ENCODE results near the gene TTLL10. TPM values are rescaled to one million over a fixed set of nuclear protein-coding genes. Genes with fewer than 3 reads are reported as not detected.

Gene TTLL10
- polyA plus RNA-seq, 1 of the 3 experiments (the other 2 are of a cell fraction) = not detected

DNA sequence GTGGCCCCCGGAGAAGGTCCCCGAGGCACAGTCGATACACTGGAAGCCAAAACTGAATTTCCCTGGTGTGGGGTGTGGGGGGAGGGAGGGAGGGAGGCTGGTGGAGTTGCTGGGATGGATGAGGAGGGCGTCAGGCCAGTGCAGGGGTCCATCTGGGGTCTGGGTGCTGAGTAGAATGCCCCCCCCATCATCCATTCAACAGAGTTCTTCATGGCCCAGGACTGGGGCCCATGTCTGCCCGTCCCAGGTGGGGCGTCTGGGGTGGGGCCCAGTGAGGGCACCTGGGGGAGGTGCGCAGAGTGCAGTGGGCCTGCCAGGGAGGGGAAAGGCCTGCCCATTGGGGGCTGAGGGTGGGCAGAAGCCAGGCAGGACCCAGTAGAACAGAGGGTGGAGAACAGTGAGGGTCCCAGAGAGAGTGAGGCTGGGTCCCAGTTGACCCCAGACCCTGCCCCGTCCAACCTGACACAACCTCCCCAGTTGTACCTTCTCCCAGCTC lies 30.8 kb downstream of the TTLL10 start:
- DNase-seq = peak; percentile 24
- H3K4me1 ChIP-seq (ENCODE audit: control insufficient read depth in 1 of 2, insufficient read depth in 2 of 2, low read depth in 1 of 2, low read length in 1 of 2) = peaks cover 3 to 8% of the 10 kb centered on the region in 2 experiments; a peak in 1 of 4 replicates
- CTCF ChIA-PET = interaction anchor here (3.8 kb wide), 1 partner anchor 82 kb away, joined by 16 read pairs; no protein-coding TSS in a partner anchor
- H3K9ac ChIP-seq = no peak overlapping the region
- H3K79me2 ChIP-seq (ENCODE audit: insufficient read depth) = no peaks in the 10 kb centered on the region
- WGBS (ENCODE audit: low lambda C conversion rate) = 54% methylated on average over 2 of the region's 8 CpGs
- no peak overlapping the region for H2AFZ ChIP-seq (ENCODE audit: low read depth)
- H3K27ac ChIP-seq (ENCODE audit: low read depth in 2 of 2, low read length in 1 of 2) = no peak overlapping the region
- POLR2A ChIA-PET = no interaction called here
- H3K9me2 ChIP-seq = no peaks in the 10 kb centered on the region
- H4K20me1 ChIP-seq (ENCODE audit: insufficient read depth) = no peaks in the 10 kb centered on the region
- H3K27me3 ChIP-seq (ENCODE audit: insufficient read depth) = peaks cover 7% of the 10 kb centered on the region; the same call in 1 of the 2 replicates
- TF ChIP-seq MEF2A (IDR thresholded peaks at IDR 0.05; ENCODE audit: borderline replicate concordance, low read depth) = no peak
- H3K36me3 ChIP-seq (replicated peaks in 1 of 2; ENCODE audit: control insufficient read depth in 1 of 2, insufficient read depth in 2 of 2, low read length in 1 of 2) = no peaks in the 10 kb centered on the region
- no peaks in the 10 kb centered on the region for H3F3A ChIP-seq (replicated peaks; ENCODE audit: insufficient read depth)
- H3K4me2 ChIP-seq = no peak overlapping the region
- no peaks in the 10 kb centered on the region for H3K9me3 ChIP-seq
- no peak overlapping the region for H3K4me3 ChIP-seq (ENCODE audit: low read depth in 2 of 2, low read length in 1 of 2)

DNA sequence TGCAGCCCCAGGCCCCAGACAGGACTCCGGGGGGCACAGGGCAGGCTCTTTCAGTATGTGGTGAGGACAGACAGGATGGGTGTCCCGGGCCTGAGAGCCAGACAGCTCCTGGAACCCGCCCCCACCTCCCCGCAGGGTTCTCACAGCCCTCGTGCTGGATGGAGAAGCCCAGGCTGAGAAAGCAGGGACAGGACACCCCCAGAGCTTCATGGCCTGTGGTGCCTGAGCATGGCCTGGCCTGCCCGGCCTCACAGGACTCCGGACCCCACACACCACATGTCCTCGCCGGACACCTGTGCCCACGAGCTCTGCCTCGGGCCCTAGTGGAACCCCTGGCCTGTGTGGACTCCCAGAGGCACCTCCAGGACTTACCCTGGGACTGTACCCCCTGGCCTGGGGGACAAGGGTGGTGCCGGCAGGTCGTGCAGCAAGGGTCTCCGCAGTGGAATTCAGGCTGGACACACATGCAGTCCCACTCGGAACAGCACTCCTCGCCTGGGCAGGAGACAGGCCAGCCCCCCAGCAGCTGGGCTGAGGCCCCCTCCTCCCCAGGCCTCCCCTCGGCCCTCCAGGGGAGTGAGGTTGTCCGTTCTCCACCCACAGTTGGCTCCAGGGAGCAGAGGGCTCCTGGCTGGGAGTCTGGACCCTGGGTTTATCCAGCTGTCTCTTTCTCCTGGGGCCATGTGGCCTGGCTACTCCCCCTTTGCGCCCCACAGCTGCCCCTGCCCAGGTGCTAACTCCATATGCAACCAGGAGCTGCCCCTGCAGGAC lies 31.5 kb downstream of the TTLL10 start:
- H3K27me3 ChIP-seq (ENCODE audit: insufficient read depth) = peaks cover 7% of the 10 kb centered on the region; the same call in 1 of the 2 replicates
- H2AFZ ChIP-seq (ENCODE audit: low read depth) = no peak overlapping the region
- no peak overlapping the region for H3K27ac ChIP-seq (ENCODE audit: low read depth in 2 of 2, low read length in 1 of 2)
- no peaks in the 10 kb centered on the region for H4K20me1 ChIP-seq (ENCODE audit: insufficient read depth)
- no peak overlapping the region for H3K4me3 ChIP-seq (ENCODE audit: low read depth in 2 of 2, low read length in 1 of 2)
- H3K9ac ChIP-seq = no peak overlapping the region
- no peak overlapping the region for H3K4me2 ChIP-seq
- peak; percentile 49 for DNase-seq
- CTCF ChIA-PET = interaction anchor here (1.0 to 3.8 kb wide), 2 partner anchors 26 to 83 kb away, joined by 3 to 16 read pairs; no protein-coding TSS in a partner anchor
- H3K4me1 ChIP-seq (ENCODE audit: control insufficient read depth in 1 of 2, insufficient read depth in 2 of 2, low read depth in 1 of 2, low read length in 1 of 2) = peaks cover 3 to 8% of the 10 kb centered on the region in 2 experiments; a peak in 1 of 4 replicates
- H3K9me2 ChIP-seq = no peaks in the 10 kb centered on the region
- no peak for TF ChIP-seq GATA2 (CRISPR knock-in tag; IDR thresholded peaks at IDR 0.05)
- TF ChIP-seq, protein P1, sequence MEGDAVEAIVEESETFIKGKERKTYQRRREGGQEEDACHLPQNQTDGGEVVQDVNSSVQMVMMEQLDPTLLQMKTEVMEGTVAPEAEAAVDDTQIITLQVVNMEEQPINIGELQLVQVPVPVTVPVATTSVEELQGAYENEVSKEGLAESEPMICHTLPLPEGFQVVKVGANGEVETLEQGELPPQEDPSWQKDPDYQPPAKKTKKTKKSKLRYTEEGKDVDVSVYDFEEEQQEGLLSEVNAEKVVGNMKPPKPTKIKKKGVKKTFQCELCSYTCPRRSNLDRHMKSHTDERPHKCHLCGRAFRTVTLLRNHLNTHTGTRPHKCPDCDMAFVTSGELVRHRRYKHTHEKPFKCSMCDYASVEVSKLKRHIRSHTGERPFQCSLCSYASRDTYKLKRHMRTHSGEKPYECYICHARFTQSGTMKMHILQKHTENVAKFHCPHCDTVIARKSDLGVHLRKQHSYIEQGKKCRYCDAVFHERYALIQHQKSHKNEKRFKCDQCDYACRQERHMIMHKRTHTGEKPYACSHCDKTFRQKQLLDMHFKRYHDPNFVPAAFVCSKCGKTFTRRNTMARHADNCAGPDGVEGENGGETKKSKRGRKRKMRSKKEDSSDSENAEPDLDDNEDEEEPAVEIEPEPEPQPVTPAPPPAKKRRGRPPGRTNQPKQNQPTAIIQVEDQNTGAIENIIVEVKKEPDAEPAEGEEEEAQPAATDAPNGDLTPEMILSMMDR (IDR thresholded peaks at IDR 0.05) = no peak
- POLR2A ChIA-PET = no interaction called here
- H3K36me3 ChIP-seq (replicated peaks in 1 of 2; ENCODE audit: control insufficient read depth in 1 of 2, insufficient read depth in 2 of 2, low read length in 1 of 2) = no peaks in the 10 kb centered on the region
- H3K9me3 ChIP-seq = no peaks in the 10 kb centered on the region
- no peaks in the 10 kb centered on the region for H3K79me2 ChIP-seq (ENCODE audit: insufficient read depth)
- H3F3A ChIP-seq (replicated peaks; ENCODE audit: insufficient read depth) = no peaks in the 10 kb centered on the region
- WGBS (ENCODE audit: low lambda C conversion rate) = 65% methylated on average over 4 of the region's 19 CpGs

DNA sequence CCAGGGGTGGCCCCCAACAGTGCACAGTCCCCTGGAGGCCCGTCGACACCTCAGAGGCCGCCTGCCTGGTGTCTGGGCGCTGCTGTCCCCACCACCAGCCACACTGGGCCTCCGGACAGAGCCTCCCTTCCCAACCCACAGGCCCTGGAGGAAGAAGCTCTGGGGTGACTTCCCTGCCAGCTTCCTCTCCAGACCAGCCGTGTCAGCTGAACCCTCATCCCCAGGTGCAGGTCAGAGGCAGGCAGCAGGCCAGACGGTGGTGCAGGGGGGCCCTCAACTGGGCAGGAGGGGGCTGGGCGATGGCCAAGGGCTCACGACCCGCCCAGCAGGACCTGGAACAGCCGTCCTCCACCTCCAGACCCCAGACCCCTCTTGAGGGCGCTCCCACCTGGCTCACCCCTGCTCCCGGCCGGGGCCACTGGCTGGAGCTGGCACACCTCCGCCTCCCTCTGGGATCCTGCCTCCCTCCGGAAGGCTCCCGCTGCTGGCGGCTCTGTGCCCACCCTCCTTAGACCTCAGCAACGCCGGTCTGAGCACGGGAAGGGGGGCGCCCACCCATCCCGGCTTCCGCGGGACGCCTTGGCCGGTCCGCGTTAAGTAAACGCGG lies 32.2 kb downstream of the TTLL10 start:
- H3K4me2 ChIP-seq = no peak overlapping the region
- ChIA-PET POLR2A (no interaction called here), CTCF (interaction anchor here (1.0 to 3.8 kb wide), 2 partner anchors 25 to 84 kb away, joined by 3 to 16 read pairs; no protein-coding TSS in a partner anchor)
- peaks cover 7% of the 10 kb centered on the region; the same call in 1 of the 2 replicates for H3K27me3 ChIP-seq (ENCODE audit: insufficient read depth)
- peaks cover 3 to 8% of the 10 kb centered on the region in 2 experiments; a peak in 1 of 4 replicates for H3K4me1 ChIP-seq (ENCODE audit: control insufficient read depth in 1 of 2, insufficient read depth in 2 of 2, low read depth in 1 of 2, low read length in 1 of 2)
- no peaks in the 10 kb centered on the region for H3F3A ChIP-seq (replicated peaks; ENCODE audit: insufficient read depth)
- H2AFZ ChIP-seq (ENCODE audit: low read depth) = no peak overlapping the region
- no peak overlapping the region for H3K27ac ChIP-seq (ENCODE audit: low read depth in 2 of 2, low read length in 1 of 2)
- TF ChIP-seq FOXM1 (IDR thresholded peaks at IDR 0.05; ENCODE audit: low read depth) (no peak), USF1 (IDR thresholded peaks at IDR 0.05; ENCODE audit: borderline replicate concordance, low read depth) (no peak), MXI1 (IDR thresholded peaks at IDR 0.05; ENCODE audit: low read depth, low read length) (no peak), GATA2 (CRISPR knock-in tag; IDR thresholded peaks at IDR 0.05) (no peak), NRF1 (IDR thresholded peaks at IDR 0.05; ENCODE audit: low read depth, low read length) (no peak), IRF3 (IDR thresholded peaks at IDR 0.05; ENCODE audit: low read depth, low read length) (no peak), PBX3 (IDR thresholded peaks at IDR 0.05) (no peak), SIN3A (IDR thresholded peaks at IDR 0.05; ENCODE audit: borderline replicate concordance, low read depth, low read length) (no peak), YY1 (IDR thresholded peaks at IDR 0.05; ENCODE audit: low read depth) (no peak), RXRA (IDR thresholded peaks at IDR 0.05; ENCODE audit: borderline replicate concordance, low read depth) (no peak)
- no peaks in the 10 kb centered on the region for H4K20me1 ChIP-seq (ENCODE audit: insufficient read depth)
- H3K9ac ChIP-seq = no peak overlapping the region
- H3K4me3 ChIP-seq (ENCODE audit: low read depth in 2 of 2, low read length in 1 of 2) = no peak overlapping the region
- no peaks in the 10 kb centered on the region for H3K9me2 ChIP-seq
- DNase-seq = peak; percentile 51
- H3K36me3 ChIP-seq (replicated peaks in 1 of 2; ENCODE audit: control insufficient read depth in 1 of 2, insufficient read depth in 2 of 2, low read length in 1 of 2) = no peaks in the 10 kb centered on the region
- WGBS (ENCODE audit: low lambda C conversion rate) = 33% methylated on average over 2 of the region's 31 CpGs
- H3K79me2 ChIP-seq (ENCODE audit: insufficient read depth) = no peaks in the 10 kb centered on the region
- H3K9me3 ChIP-seq = no peaks in the 10 kb centered on the region

All from SK-N-SH (cell line).